HepG2 (cell line): Measurements from ENCODE around the gene CD4. TPM values are rescaled to one million over a fixed set of nuclear protein-coding genes. Genes with fewer than 3 reads are reported as not detected.

Experiments
- ELF1 ChIP-seq: sonication (generic); formaldehyde crosslinking; IDR thresholded peaks from 2 replicates; pipeline ENCODE4 v1.4.0; 2020; ENCODE audit warnings: missing genetic modification reagents
- GZF1 ChIP-seq: sonication (generic); formaldehyde crosslinking; IDR thresholded peaks from 2 replicates; pipeline ENCODE4 v1.5.1; 2020; ENCODE audit warnings: mild to moderate bottlenecking, missing genetic modification reagents
- IRX3 ChIP-seq: sonication (generic); formaldehyde crosslinking; IDR thresholded peaks from 2 replicates; pipeline ENCODE4 v1.8.1; 2023; ENCODE audit warnings: mild to moderate bottlenecking, low read depth, missing genetic modification reagents, borderline replicate concordance
- KDM5B ChIP-seq: sonication (generic); formaldehyde crosslinking; IDR thresholded peaks from 2 replicates; pipeline ENCODE4 v1.4.0; 2020; ENCODE audit warnings: missing genetic modification reagents, mild to moderate bottlenecking, borderline replicate concordance
- MAZ ChIP-seq, 2 experiments: sonication (generic) in 1 of 2; formaldehyde crosslinking in 1 of 2; IDR thresholded peaks; 2 replicates each; pipeline versions ENCODE4 v1.5.0 to v1.6.1; 2012 to 2020; ENCODE audit warnings: low read depth in 2 of 2, mild to moderate bottlenecking in 2 of 2, borderline replicate concordance in 1 of 2, improper control_type of control experiment in 1 of 2, low read length in 1 of 2, missing genetic modification reagents in 1 of 2, moderate library complexity in 1 of 2
- ZFP36L1 ChIP-seq: sonication (generic); formaldehyde crosslinking; IDR thresholded peaks from 2 replicates; pipeline ENCODE4 v1.8.0; 2022; ENCODE audit warnings: mild to moderate bottlenecking, missing genetic modification reagents, moderate library complexity
- ZNF34 ChIP-seq: sonication (generic); formaldehyde crosslinking; IDR thresholded peaks from 2 replicates; pipeline ENCODE4 v1.4.0; 2020; ENCODE audit warnings: mild to moderate bottlenecking, missing genetic modification reagents, borderline replicate concordance
- ZNF350 ChIP-seq: sonication (generic); formaldehyde crosslinking; IDR thresholded peaks from 2 replicates; pipeline ENCODE4 v1.4.0; 2020; ENCODE audit warnings: mild to moderate bottlenecking, low read depth, missing genetic modification reagents, borderline replicate concordance
- ZNF724P ChIP-seq: sonication (generic); formaldehyde crosslinking; IDR thresholded peaks from 2 replicates; pipeline ENCODE4 v1.8.0; 2022; ENCODE audit warnings: missing genetic modification reagents, borderline replicate concordance
- ZNF879 ChIP-seq: sonication (generic); formaldehyde crosslinking; IDR thresholded peaks from 2 replicates; pipeline ENCODE4 v1.8.1; 2023; ENCODE audit warnings: missing genetic modification reagents
- polyA plus RNA-seq, 8 experiments: library from polyadenylated mRNA; depleted of rRNA in 3 of 8; stranded (reverse) in 7 of 8; unstranded in 1 of 8; fragments of >200 nt; fragmentation: Illumina TruSeq in 4 of 8; extraction: Trizol in 4 of 8; gene quantifications; 2 replicates each; pipeline versions ENCODE4 v1.2.1 to v1.2.3, GENCODE V29; 2011 to 2016; ENCODE audit warnings: low read depth in 4 of 8, missing spikeins in 1 of 8, mixed read lengths in 1 of 8; ENCODE audit not compliant: insufficient read depth in 1 of 8
- total RNA-seq, 5 experiments: library from RNA; depleted of rRNA; stranded (reverse); fragments of >200 nt; fragmentation: Illumina TruSeq; extraction: Trizol; gene quantifications; 2 replicates each; pipeline ENCODE4 v1.2.3, GENCODE V29; 2016; ENCODE audit warnings: low read depth in 1 of 5
- TF ChIP-seq, protein P1 (sequence below): IDR thresholded peaks from 2 replicates; pipeline ENCODE4 v1.6.1; 2016; ENCODE audit warnings: mild to moderate bottlenecking
- TF ChIP-seq, protein P2 (sequence below): sonication (generic); formaldehyde crosslinking; IDR thresholded peaks from 2 replicates; pipeline ENCODE4 v1.4.0; 2020; ENCODE audit warnings: missing genetic modification reagents
- TF ChIP-seq, protein P3 (sequence below): sonication (generic); formaldehyde crosslinking; IDR thresholded peaks from 2 replicates; pipeline ENCODE4 v1.4.0; 2020; ENCODE audit warnings: mild to moderate bottlenecking, missing genetic modification reagents, borderline replicate concordance
- TF ChIP-seq, protein P4 (sequence below): sonication (generic); formaldehyde crosslinking; IDR thresholded peaks from 2 replicates; pipeline ENCODE4 v1.8.1; 2022; ENCODE audit warnings: mild to moderate bottlenecking, missing genetic modification reagents
- TF ChIP-seq, protein P5 (sequence below): sonication (generic); formaldehyde crosslinking; IDR thresholded peaks from 2 replicates; pipeline ENCODE4 v1.5.1; 2020; ENCODE audit warnings: missing genetic modification reagents, mild to moderate bottlenecking, borderline replicate concordance
- TF ChIP-seq, protein P6 (sequence below): sonication (generic); formaldehyde crosslinking; conservative IDR thresholded peaks from 2 replicates; pipeline ENCODE4 v1.4.0; 2020; ENCODE audit warnings: missing genetic modification reagents

The CD4 gene
- total and polyA plus RNA-seq, 2 of the 13 experiments (the other 11 are each of a cell fraction or from before 2014, with no cell fraction given), result 0.07 to 0.95 TPM

DNA sequence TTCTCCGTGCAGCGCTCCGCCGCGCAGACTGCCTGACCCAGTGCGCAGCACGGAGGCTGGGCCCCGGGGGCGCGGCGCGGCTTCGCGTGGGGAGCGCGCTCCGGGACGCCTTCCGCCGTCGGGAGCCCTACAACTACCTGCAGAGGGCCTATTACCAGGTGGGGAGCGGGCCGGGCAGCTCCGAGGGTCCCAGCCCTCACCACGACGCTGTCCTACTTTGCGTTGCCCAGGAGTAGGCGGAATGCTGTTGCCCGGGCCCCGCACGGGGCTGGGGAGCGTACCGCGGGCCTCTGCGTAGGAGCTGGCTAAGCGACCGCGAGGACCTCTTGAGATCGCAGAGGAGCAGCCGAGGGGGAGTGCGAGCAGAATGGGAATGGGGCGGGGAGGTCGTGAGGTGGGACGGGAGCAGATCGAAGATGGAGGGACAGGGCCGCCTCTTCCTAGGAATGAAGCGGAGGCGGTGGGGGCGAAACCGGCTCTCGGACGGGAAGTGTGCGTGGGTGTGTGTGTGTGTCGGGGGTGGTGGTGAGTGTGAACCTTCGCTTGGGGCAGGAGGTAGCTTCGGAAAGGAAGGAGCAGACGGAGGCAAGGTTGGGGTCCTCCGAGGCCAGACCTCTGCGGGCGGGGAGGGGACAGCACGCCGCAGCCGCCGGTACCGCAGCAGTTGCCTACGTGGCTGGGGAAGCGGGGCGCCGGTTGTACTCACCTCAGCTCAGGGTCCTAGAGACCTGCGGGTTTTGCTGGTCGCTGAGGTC, 39.6 kb downstream of the CD4 start (continued):
- no peak for TF ChIP-seq MAZ (IDR thresholded peaks at IDR 0.05; ENCODE audit: borderline replicate concordance, low read depth, low read length)
- peak; percentile 38; the same call in 1 of the 2 replicates for TF ChIP-seq MAZ (CRISPR knock-in tag; IDR thresholded peaks at IDR 0.05; ENCODE audit: low read depth)
- TF ChIP-seq, protein P1, sequence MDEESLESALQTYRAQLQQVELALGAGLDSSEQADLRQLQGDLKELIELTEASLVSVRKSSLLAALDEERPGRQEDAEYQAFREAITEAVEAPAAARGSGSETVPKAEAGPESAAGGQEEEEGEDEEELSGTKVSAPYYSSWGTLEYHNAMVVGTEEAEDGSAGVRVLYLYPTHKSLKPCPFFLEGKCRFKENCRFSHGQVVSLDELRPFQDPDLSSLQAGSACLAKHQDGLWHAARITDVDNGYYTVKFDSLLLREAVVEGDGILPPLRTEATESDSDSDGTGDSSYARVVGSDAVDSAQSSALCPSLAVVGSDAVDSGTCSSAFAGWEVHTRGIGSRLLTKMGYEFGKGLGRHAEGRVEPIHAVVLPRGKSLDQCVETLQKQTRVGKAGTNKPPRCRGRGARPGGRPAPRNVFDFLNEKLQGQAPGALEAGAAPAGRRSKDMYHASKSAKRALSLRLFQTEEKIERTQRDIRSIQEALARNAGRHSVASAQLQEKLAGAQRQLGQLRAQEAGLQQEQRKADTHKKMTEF (CRISPR knock-in tag), result 0 out of 2 replicates have a peak, but pooled peaks have one; percentile 34
- TF ChIP-seq, protein P2, sequence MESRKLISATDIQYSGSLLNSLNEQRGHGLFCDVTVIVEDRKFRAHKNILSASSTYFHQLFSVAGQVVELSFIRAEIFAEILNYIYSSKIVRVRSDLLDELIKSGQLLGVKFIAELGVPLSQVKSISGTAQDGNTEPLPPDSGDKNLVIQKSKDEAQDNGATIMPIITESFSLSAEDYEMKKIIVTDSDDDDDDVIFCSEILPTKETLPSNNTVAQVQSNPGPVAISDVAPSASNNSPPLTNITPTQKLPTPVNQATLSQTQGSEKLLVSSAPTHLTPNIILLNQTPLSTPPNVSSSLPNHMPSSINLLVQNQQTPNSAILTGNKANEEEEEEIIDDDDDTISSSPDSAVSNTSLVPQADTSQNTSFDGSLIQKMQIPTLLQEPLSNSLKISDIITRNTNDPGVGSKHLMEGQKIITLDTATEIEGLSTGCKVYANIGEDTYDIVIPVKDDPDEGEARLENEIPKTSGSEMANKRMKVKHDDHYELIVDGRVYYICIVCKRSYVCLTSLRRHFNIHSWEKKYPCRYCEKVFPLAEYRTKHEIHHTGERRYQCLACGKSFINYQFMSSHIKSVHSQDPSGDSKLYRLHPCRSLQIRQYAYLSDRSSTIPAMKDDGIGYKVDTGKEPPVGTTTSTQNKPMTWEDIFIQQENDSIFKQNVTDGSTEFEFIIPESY, result 0 out of 2 replicates have a peak, but pooled peaks have one; percentile 11
- TF ChIP-seq, protein P3, sequence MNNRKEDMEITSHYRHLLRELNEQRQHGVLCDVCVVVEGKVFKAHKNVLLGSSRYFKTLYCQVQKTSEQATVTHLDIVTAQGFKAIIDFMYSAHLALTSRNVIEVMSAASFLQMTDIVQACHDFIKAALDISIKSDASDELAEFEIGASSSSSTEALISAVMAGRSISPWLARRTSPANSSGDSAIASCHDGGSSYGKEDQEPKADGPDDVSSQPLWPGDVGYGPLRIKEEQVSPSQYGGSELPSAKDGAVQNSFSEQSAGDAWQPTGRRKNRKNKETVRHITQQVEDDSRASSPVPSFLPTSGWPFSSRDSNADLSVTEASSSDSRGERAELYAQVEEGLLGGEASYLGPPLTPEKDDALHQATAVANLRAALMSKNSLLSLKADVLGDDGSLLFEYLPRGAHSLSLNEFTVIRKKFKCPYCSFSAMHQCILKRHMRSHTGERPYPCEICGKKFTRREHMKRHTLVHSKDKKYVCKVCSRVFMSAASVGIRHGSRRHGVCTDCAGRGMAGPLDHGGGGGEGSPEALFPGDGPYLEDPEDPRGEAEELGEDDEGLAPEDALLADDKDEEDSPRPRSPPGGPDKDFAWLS (CRISPR knock-in tag), result no peak
- TF ChIP-seq ELF1, result no peak
- TF ChIP-seq ZFP36L1 (CRISPR knock-in tag), result no peak
- TF ChIP-seq ZNF350 (CRISPR knock-in tag), result peak; percentile 66; the same call in 1 of the 2 replicates
- TF ChIP-seq, protein P4, sequence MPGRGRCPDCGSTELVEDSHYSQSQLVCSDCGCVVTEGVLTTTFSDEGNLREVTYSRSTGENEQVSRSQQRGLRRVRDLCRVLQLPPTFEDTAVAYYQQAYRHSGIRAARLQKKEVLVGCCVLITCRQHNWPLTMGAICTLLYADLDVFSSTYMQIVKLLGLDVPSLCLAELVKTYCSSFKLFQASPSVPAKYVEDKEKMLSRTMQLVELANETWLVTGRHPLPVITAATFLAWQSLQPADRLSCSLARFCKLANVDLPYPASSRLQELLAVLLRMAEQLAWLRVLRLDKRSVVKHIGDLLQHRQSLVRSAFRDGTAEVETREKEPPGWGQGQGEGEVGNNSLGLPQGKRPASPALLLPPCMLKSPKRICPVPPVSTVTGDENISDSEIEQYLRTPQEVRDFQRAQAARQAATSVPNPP (CRISPR knock-in tag), result no peak
- TF ChIP-seq GZF1 (CRISPR knock-in tag), result no peak; the same call in 1 of the 2 replicates
- TF ChIP-seq IRX3, result no peak
- peak; percentile 70 for TF ChIP-seq KDM5B (CRISPR knock-in tag)
- TF ChIP-seq, protein P5, sequence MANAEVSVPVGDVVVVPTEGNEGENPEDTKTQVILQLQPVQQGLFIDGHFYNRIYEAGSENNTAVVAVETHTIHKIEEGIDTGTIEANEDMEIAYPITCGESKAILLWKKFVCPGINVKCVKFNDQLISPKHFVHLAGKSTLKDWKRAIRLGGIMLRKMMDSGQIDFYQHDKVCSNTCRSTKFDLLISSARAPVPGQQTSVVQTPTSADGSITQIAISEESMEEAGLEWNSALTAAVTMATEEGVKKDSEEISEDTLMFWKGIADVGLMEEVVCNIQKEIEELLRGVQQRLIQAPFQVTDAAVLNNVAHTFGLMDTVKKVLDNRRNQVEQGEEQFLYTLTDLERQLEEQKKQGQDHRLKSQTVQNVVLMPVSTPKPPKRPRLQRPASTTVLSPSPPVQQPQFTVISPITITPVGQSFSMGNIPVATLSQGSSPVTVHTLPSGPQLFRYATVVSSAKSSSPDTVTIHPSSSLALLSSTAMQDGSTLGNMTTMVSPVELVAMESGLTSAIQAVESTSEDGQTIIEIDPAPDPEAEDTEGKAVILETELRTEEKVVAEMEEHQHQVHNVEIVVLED (CRISPR knock-in tag), result peak; percentile 15; the same call in 1 of the 2 replicates
- TF ChIP-seq, protein P6, sequence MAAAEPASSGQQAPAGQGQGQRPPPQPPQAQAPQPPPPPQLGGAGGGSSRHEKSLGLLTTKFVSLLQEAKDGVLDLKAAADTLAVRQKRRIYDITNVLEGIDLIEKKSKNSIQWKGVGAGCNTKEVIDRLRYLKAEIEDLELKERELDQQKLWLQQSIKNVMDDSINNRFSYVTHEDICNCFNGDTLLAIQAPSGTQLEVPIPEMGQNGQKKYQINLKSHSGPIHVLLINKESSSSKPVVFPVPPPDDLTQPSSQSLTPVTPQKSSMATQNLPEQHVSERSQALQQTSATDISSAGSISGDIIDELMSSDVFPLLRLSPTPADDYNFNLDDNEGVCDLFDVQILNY (CRISPR knock-in tag), result no peak
- no peak for TF ChIP-seq ZNF34 (CRISPR knock-in tag)
- peak; percentile 95 for TF ChIP-seq ZNF879
- TF ChIP-seq ZNF724P (CRISPR knock-in tag), result 0 out of 2 replicates have a peak, but pooled peaks have one; percentile 18
